WI38 (cell line): ENCODE data around the gene MCRIP2.

ENCODE experiments used
- H3K4me3 ChIP-seq: 2 replicates; pipeline ENCODE4 v1.5.1; 2011; ENCODE audit warnings: low read depth, mild to moderate bottlenecking, control low read depth, low read length
- TF ChIP-seq, protein P1 (sequence below): IDR thresholded peaks from 2 replicates; pipeline ENCODE4 v1.5.1; 2012; ENCODE audit warnings: low read depth, mild to moderate bottlenecking, control low read depth, low read length

The MCRIP2 gene

DNA sequence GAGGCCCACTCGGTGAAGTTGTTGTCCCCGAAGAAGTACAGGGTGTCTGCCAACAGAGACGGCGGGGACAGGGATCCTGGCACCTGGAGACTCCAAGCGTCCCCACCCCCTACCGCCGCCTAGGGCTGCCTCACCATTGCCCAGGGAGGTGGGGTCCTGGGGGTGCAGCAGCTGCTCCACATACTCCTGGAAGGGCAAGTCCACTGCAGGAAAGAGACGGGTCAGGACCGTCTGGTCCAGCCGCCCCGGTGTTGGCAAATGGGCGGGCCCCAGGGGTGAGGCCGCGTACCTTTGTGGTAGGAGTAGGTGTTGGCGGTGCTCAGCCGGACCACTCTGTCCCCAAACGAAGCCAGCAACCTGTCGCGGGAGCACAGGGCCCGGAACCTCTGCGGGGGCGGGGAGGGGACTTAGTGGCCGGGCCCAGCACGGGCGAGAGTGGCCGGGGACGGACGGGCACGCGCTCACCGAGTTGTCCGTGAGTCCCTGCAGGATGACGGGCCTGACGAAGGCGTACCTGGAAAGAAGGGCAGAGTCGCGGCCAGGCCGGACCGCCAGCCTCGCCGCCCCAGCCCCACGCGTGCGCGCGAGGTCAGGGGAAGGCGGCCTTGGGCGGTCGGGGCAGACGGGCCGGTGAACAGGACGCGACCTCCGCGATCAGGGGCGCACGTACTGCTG is 41.9 kb downstream of the MCRIP2 start:
- TF ChIP-seq, protein P1, sequence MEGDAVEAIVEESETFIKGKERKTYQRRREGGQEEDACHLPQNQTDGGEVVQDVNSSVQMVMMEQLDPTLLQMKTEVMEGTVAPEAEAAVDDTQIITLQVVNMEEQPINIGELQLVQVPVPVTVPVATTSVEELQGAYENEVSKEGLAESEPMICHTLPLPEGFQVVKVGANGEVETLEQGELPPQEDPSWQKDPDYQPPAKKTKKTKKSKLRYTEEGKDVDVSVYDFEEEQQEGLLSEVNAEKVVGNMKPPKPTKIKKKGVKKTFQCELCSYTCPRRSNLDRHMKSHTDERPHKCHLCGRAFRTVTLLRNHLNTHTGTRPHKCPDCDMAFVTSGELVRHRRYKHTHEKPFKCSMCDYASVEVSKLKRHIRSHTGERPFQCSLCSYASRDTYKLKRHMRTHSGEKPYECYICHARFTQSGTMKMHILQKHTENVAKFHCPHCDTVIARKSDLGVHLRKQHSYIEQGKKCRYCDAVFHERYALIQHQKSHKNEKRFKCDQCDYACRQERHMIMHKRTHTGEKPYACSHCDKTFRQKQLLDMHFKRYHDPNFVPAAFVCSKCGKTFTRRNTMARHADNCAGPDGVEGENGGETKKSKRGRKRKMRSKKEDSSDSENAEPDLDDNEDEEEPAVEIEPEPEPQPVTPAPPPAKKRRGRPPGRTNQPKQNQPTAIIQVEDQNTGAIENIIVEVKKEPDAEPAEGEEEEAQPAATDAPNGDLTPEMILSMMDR: no peak
- H3K4me3 ChIP-seq: peak overlapping the region; percentile 54

DNA sequence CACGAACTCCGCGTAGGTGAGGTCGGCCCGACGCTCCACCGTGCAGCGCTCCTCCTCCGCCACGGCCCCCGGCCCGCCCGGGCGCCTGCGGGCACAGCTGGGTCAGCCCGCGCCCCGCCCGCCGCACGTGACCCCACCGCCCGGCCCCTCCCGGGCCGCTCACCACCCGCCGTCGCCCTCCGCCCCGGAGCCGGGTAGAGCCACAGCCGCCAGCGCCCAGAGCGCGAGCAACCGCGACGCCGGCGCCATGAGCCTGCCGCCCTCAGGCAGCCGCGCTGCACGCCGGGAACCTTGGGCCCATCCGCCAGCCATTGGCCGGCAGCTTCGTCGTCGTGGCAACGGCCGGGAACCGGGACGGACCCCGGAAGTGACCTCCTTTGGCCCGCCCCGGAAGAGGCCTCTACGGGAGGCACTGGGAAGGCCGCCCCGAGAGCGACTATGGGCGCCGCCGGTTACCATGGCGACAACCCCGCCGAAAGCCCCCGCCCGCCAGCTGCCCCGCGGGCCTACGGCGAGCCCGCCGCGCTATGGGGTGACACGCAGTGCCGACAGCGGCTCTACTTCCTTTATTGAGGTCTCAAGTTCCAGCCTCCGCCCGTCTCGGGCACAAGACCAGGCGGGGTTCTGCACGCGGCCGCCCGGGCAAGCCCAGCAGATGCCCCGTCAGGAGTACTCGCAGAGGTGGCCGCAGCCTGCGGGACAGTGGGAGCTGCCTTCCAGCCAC is 42.6 kb downstream of the MCRIP2 start, which contains the start of gene JMJD8:
TSS of gene JMJD8 (minus strand) at position 264 of the 724 bp plus-strand sequence. CDS start at position 249, 15 bp downstream.
- peak within 1 kb of the TSS; percentile 54 for H3K4me3 ChIP-seq
- TF ChIP-seq, protein P1: no peak

DNA sequence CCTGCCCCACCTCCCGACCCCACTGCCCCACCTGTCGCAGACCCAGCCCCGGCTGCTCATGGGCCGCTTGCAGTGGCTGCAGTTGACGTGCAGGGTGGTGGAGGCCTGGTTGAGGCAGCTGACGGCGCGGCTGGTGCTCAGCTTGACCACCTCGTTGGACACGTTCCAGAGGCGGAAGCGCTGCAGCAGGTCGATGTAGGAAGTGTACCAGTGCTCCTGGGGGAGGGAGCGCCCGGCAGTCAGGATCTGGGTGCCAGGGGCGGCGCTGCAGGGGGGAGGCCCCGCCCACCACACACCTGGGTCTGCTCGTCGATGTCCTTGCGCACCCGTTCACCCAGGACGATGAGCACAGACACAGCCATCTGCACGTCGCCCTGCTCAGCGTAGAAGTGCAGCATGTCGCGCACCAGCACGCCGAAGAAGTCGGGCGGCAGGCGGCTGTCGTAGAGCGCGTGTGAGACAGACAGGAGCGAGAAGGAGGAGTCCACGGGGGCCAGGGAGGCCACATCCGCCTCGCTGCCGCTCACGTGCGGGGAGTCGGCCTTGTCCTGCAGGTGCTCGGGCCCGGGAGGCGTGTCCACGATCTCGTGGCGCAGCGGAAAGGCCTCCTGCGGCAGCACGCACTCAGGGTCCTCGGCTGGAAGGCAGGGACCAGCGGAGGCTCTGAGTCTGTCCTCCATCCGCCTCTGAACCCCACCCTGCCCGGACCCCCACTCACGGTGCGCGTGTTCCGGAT is 43.5 kb downstream of the MCRIP2 start:
- TF ChIP-seq, protein P1: no peak
- no peak overlapping the region for H3K4me3 ChIP-seq

DNA sequence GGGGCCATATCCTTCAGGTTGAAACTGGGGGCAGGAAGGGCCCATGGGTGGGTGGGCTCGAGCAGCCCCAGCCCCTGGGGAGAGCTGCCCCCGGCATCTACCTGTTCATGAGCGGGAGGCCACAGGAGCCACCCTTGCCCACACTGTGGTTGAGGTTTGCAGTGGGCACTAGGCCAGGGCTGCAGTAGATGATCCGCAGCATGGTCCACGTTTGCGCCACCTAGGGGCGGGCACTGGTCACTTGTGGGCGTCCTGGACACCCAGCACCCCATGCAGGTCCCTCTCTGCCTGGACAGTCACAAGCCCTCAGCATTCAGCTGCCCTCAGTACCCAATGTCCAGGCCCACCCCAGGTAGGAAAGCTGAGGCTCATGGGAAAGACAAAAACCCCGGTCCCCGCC is 44.3 kb downstream of the MCRIP2 start:
- no peak overlapping the region for H3K4me3 ChIP-seq
- TF ChIP-seq, protein P1: peak; percentile 29; the same call in 1 of the 2 replicates

DNA sequence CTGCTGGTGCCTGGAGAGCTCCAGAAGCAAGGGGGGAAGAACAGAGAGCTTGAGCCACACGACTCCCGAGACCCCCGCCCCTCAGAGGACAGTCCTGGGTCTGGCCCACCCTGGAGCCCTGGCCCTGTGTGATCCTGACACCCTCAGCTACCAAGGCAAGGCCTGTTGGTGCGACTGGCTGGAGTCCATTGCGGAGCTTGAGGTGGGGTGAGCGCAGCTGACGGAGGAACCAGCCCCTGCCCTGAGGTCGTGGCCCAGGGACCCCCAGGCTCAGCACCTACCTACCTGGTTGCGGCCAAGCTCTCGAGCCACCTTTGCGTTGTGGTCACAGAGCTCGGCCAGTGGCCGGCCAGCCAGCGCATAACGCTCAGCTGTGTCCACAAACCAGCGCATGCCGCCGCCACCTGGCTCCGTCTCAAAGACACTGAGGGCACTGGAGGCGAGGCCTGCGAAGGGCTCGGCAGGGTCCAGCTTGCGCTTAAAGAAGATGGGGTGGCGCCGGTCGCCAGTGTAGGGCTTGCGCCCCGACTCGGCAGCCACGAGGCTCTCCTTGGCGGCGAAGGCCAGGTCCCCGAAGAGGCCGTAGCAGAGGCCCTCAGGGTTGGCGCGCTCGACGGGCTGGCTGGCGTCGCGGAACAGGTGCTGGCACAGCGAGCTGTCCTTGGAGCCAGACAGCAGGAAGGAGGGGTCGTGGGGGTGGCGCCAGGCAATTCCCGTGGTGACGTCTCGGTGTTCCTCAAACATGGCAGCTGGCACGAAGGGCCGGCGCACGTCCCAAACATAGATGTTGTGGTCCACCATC is 45.0 kb downstream of the MCRIP2 start:
- TF ChIP-seq, protein P1: no peak
- no peak overlapping the region for H3K4me3 ChIP-seq

DNA sequence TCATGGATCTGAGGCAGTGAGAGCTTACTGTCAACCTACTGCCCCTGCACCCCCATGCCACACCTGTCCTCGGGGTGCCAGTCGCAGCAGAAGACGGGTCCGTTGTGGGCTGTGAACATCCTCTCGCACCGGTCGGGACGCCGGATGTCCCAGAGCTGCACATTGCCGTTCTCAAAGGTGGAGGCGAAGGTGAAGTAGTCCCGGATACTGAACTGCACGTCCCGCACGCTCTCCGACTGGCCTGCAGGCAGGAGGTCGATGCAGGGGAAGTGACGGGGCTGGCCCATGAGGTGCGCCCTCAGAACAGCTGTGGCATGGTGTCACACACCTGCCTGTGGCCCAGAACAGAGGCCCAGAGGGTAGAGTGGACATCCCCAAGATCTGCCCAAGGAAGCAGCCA is 45.9 kb downstream of the MCRIP2 start:
- no peak overlapping the region for H3K4me3 ChIP-seq
- TF ChIP-seq, protein P1: no peak
